H9 (cell line): ENCODE results near the gene PRX. TPM values are rescaled to one million over a fixed set of nuclear protein-coding genes. Genes with fewer than 3 reads are reported as not detected.
"Not testable (repeated sequence)": the region's sequence is repeated elsewhere in the genome, so short reads cannot be mapped to it uniquely, and the experiment has no call there.

Source experiments
- DNase-seq: peaks from one replicate; pipeline ENCODE4 v3.0.0-alpha.2; 2017
- H2AFZ ChIP-seq: one replicate; pipeline ENCODE4 v1.6.1; 2013; ENCODE audit warnings: mild to moderate bottlenecking, low read length, control low read depth, moderate library complexity
- H2AK5ac ChIP-seq: 2 replicates; pipeline ENCODE4 v1.6.1; 2013; ENCODE audit warnings: low read length, control low read depth, mixed read lengths; ENCODE audit not compliant: insufficient read length
- H2BK120ac ChIP-seq: one replicate; pipeline ENCODE4 v1.6.1; 2013; ENCODE audit warnings: low read depth, mild to moderate bottlenecking, low read length, control low read depth, inconsistent platforms; ENCODE audit not compliant: poor library complexity, severe bottlenecking
- H2BK12ac ChIP-seq: 2 replicates; pipeline ENCODE4 v1.6.1; 2013; ENCODE audit warnings: low read length, control low read depth, mixed read lengths, low read depth; ENCODE audit not compliant: insufficient read length
- H2BK15ac ChIP-seq: 2 replicates; pipeline ENCODE4 v1.6.1; 2013; ENCODE audit warnings: low read depth, low read length, control low read depth
- H2BK20ac ChIP-seq: one replicate; pipeline ENCODE4 v1.6.1; 2013; ENCODE audit warnings: low read depth, mild to moderate bottlenecking, low read length, control low read depth, inconsistent platforms; ENCODE audit not compliant: poor library complexity, severe bottlenecking
- H2BK5ac ChIP-seq: 2 replicates; pipeline ENCODE4 v1.6.1; 2013; ENCODE audit warnings: low read length, control low read depth, mixed read lengths; ENCODE audit not compliant: insufficient read length
- H3K14ac ChIP-seq: 2 replicates; pipeline ENCODE4 v1.6.1; 2013; ENCODE audit warnings: low read length, control low read depth; ENCODE audit not compliant: insufficient read depth
- H3K18ac ChIP-seq: 2 replicates; pipeline ENCODE4 v1.6.1; 2013; ENCODE audit warnings: low read depth, mild to moderate bottlenecking, mixed read lengths, low read length, control low read depth; ENCODE audit not compliant: insufficient read length
- H3K23ac ChIP-seq: 2 replicates; pipeline ENCODE4 v1.6.1; 2013; ENCODE audit warnings: low read length, control low read depth, mixed read lengths, low read depth; ENCODE audit not compliant: insufficient read length
- H3K23me2 ChIP-seq: 2 replicates; pipeline ENCODE4 v1.6.1; 2013; ENCODE audit warnings: low read depth, mild to moderate bottlenecking, mixed read lengths, low read length, control low read depth; ENCODE audit not compliant: insufficient read length, poor library complexity, severe bottlenecking
- H3K27ac ChIP-seq: 2 replicates; pipeline ENCODE4 v1.5.1; 2013; ENCODE audit warnings: low read length, control low read depth, mixed read lengths, low read depth; ENCODE audit not compliant: insufficient read length
- H3K27me3 ChIP-seq: 2 replicates; pipeline ENCODE4 v1.6.1; 2013; ENCODE audit warnings: low read length, control low read depth, inconsistent platforms; ENCODE audit not compliant: insufficient read depth
- H3K4ac ChIP-seq: 2 replicates; pipeline ENCODE4 v1.6.1; 2013; ENCODE audit warnings: low read depth, mild to moderate bottlenecking, control low read depth, inconsistent platforms, low read length, moderate library complexity
- H3K4me1 ChIP-seq: 2 replicates; pipeline ENCODE4 v1.6.1; 2013; ENCODE audit warnings: low read length, control low read depth, inconsistent platforms; ENCODE audit not compliant: insufficient read depth
- H3K4me2 ChIP-seq: 2 replicates; pipeline ENCODE4 v1.6.1; 2013; ENCODE audit warnings: low read length, control low read depth, mixed read lengths; ENCODE audit not compliant: insufficient read length, insufficient read depth
- H3K56ac ChIP-seq: 2 replicates; pipeline ENCODE4 v1.6.1; 2013; ENCODE audit warnings: low read depth, mild to moderate bottlenecking, mixed read lengths, low read length, control low read depth; ENCODE audit not compliant: insufficient read length
- H3K79me1 ChIP-seq: 2 replicates; pipeline ENCODE4 v1.6.1; 2013; ENCODE audit warnings: low read depth, mild to moderate bottlenecking, moderate library complexity, low read length, control low read depth, inconsistent platforms; ENCODE audit not compliant: insufficient read depth, poor library complexity, severe bottlenecking
- H3K79me2 ChIP-seq: 2 replicates; pipeline ENCODE4 v1.6.1; 2013; ENCODE audit warnings: low read length, control low read depth, inconsistent platforms; ENCODE audit not compliant: insufficient read depth
- H3K9ac ChIP-seq: 2 replicates; pipeline ENCODE4 v1.6.1; 2013; ENCODE audit warnings: low read length, control low read depth, mixed read lengths; ENCODE audit not compliant: insufficient read length; ENCODE audit errors: extremely low read depth
- H3K9me3 ChIP-seq: one replicate; pipeline ENCODE4 v1.6.1; 2013; ENCODE audit warnings: low read depth, low read length, inconsistent platforms; ENCODE audit not compliant: control insufficient read depth
- H3T11ph ChIP-seq: one replicate; pipeline ENCODE4 v1.6.1; 2013; ENCODE audit warnings: mild to moderate bottlenecking, low read length, control low read depth, inconsistent platforms
- H4K20me1 ChIP-seq: one replicate; pipeline ENCODE4 v1.6.1; 2013; ENCODE audit not compliant: control insufficient read depth, insufficient read length, insufficient read depth
- H4K5ac ChIP-seq: 2 replicates; pipeline ENCODE4 v1.6.1; 2013; ENCODE audit warnings: low read depth, mild to moderate bottlenecking, mixed read lengths, low read length, control low read depth; ENCODE audit not compliant: insufficient read length
- H4K8ac ChIP-seq: replicated peaks from 2 replicates; pipeline ENCODE4 v1.6.1; 2013; ENCODE audit warnings: low read length, control low read depth, mixed read lengths, low read depth; ENCODE audit not compliant: insufficient read length
- H4K91ac ChIP-seq: 2 replicates; pipeline ENCODE4 v1.6.1; 2013; ENCODE audit warnings: low read depth, mild to moderate bottlenecking, moderate library complexity, mixed read lengths, low read length, control low read depth; ENCODE audit not compliant: insufficient read length
- H3K27ac Mint-ChIP-seq, 3 experiments: 2 replicates in 2 of 3; 3 replicates in 1 of 3; pipeline ENCODE4 v1.8.0; 2020 to 2021; ENCODE audit warnings: mixed read lengths in 3 of 3, mild to moderate bottlenecking in 1 of 3, moderate library complexity in 1 of 3
- H3K27me3 Mint-ChIP-seq: 2 replicates; pipeline ENCODE4 v1.8.0; 2021; ENCODE audit warnings: low read depth, mild to moderate bottlenecking, moderate library complexity, mixed read lengths
- H3K36me3 Mint-ChIP-seq, 3 experiments: 2 replicates in 2 of 3; 3 replicates in 1 of 3; pipeline ENCODE4 v1.8.0; 2020 to 2021; ENCODE audit warnings: low read depth in 3 of 3, mixed read lengths in 3 of 3; ENCODE audit not compliant: insufficient read depth in 1 of 3
- H3K4me1 Mint-ChIP-seq, 2 experiments: 2 replicates each; pipeline ENCODE4 v1.8.0; 2020; ENCODE audit warnings: mixed read lengths in 2 of 2
- H3K4me3 Mint-ChIP-seq, 2 experiments: 2 replicates in 1 of 2; 3 replicates in 1 of 2; pipeline ENCODE4 v1.8.0; 2020 to 2021; ENCODE audit warnings: mild to moderate bottlenecking in 2 of 2, mixed read lengths in 2 of 2, moderate library complexity in 1 of 2
- H3K9me3 Mint-ChIP-seq, 2 experiments: 2 replicates in 1 of 2; 3 replicates in 1 of 2; pipeline ENCODE4 v1.8.0; 2020; ENCODE audit warnings: mild to moderate bottlenecking in 2 of 2, mixed read lengths in 2 of 2, moderate library complexity in 1 of 2
- WGBS: extraction: QIAGEN DNeasy Blood & Tissue Kit; methylation state at CpG from one replicate; pipeline ENCODE4 v1.1.7; 2013; ENCODE audit warnings: missing lambda C conversion rate, low lambda C conversion rate, mixed read lengths; ENCODE audit not compliant: insufficient read length; ENCODE audit errors: extremely low coverage; 5-methylcytosine and 5-hydroxymethylcytosine counted together
- total RNA-seq: library from RNA; stranded (reverse); gene quantifications from 2 replicates; pipeline ENCODE4 v1.2.1, GENCODE V29; 2021
- TF ChIP-seq, protein P1 (sequence below): fragments of 200-600 bp; sonication (generic); conservative IDR thresholded peaks from 3 replicates; pipeline ENCODE4 v1.8.0; 2021; ENCODE audit warnings: antibody characterized with exemption, mild to moderate bottlenecking

The PRX gene
- total RNA-seq, 1 experiment from 2014 or later: 4.0 TPM

DNA sequence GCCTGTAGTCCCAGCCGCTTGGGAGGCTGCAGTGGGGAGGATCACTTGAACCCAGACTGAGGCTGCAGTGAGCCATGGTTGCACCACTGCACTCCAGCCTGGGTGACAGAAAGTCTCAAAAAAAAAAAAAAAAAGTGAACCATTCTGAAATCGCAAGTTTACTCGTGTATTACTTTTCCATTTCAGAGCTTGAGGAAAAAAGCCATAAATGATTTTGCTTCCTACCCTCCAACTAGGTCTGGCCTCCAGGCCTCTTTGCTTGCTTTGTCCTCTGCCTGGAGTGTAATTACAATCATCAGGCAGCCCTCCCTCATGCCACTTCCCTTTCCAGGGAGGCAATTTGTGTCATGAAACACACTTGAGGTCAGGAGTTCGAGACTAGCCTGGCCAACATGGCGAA is 43.9 kb upstream of the PRX start:
- no peak overlapping the region for H4K5ac ChIP-seq
- no peak overlapping the region for H3K4me3 Mint-ChIP-seq
- H3K27me3 Mint-ChIP-seq: no peaks in the 10 kb centered on the region
- H3K27ac Mint-ChIP-seq: no peak overlapping the region; a peak in 1 of 7 replicates
- no peak overlapping the region for H3K18ac ChIP-seq
- no peak overlapping the region for H2BK15ac ChIP-seq
- H3K4me2 ChIP-seq: no peak overlapping the region
- no peaks in the 10 kb centered on the region for H3K23me2 ChIP-seq
- H3K36me3 Mint-ChIP-seq: no peaks in the 10 kb centered on the region; a peak in 2 of 7 replicates
- H3K9ac ChIP-seq: no peak overlapping the region
- H4K91ac ChIP-seq: no peak overlapping the region
- no peak overlapping the region for H3K27ac ChIP-seq
- no peaks in the 10 kb centered on the region for H3K79me2 ChIP-seq
- no peaks in the 10 kb centered on the region for H3K4me1 ChIP-seq
- H2BK5ac ChIP-seq: no peak overlapping the region
- no peak overlapping the region for H3K23ac ChIP-seq
- H2BK20ac ChIP-seq: no peak overlapping the region
- WGBS: no CpG with 5 or more reads among the region's 5 CpGs
- H3K9me3 Mint-ChIP-seq: no peaks in the 10 kb centered on the region; a peak in 1 of 5 replicates
- no peaks in the 10 kb centered on the region for H3K9me3 ChIP-seq
- H3K4me1 Mint-ChIP-seq: no peaks in the 10 kb centered on the region
- H2BK120ac ChIP-seq: no peak overlapping the region
- no peak overlapping the region for H3T11ph ChIP-seq
- no peaks in the 10 kb centered on the region for H3K27me3 ChIP-seq
- no peak overlapping the region for H2BK12ac ChIP-seq
- H3K14ac ChIP-seq: no peak overlapping the region
- H4K20me1 ChIP-seq: no peaks in the 10 kb centered on the region
- H4K8ac ChIP-seq: no peak overlapping the region
- DNase-seq: no peak
- no peak overlapping the region for H2AFZ ChIP-seq
- TF ChIP-seq, protein P1, sequence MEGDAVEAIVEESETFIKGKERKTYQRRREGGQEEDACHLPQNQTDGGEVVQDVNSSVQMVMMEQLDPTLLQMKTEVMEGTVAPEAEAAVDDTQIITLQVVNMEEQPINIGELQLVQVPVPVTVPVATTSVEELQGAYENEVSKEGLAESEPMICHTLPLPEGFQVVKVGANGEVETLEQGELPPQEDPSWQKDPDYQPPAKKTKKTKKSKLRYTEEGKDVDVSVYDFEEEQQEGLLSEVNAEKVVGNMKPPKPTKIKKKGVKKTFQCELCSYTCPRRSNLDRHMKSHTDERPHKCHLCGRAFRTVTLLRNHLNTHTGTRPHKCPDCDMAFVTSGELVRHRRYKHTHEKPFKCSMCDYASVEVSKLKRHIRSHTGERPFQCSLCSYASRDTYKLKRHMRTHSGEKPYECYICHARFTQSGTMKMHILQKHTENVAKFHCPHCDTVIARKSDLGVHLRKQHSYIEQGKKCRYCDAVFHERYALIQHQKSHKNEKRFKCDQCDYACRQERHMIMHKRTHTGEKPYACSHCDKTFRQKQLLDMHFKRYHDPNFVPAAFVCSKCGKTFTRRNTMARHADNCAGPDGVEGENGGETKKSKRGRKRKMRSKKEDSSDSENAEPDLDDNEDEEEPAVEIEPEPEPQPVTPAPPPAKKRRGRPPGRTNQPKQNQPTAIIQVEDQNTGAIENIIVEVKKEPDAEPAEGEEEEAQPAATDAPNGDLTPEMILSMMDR: no peak
- no peak overlapping the region for H2AK5ac ChIP-seq
- no peak overlapping the region for H3K56ac ChIP-seq
- no peaks in the 10 kb centered on the region for H3K79me1 ChIP-seq
- H3K4ac ChIP-seq: no peak overlapping the region

DNA sequence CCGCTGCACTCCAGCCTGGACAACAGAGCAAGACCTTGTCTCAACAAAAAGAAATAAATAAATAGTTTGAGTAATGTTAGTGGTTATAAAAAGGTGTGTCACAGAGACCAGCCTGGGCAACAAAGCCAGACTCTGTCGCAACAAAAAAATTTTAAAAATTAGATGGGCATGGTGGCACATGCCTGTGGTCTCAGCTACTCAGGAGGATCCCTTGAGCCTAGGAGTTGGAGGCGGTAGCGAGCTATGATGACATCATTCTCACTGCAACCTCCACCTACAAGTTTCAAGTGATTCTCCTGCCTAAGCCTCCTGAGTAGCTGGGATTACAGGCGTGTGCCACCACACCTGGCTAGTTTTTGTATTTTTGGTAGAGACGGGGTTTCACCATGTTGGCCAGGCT is 40.8 kb upstream of the PRX start:
- peak overlapping the region in 1 of 3 experiments; percentile 18; a peak in 1 of 7 replicates for H3K27ac Mint-ChIP-seq

More for the DNA sequence above, 40.8 kb upstream of the PRX start:
- H3K4me1 ChIP-seq, H3K9me3 Mint-ChIP-seq, H3K56ac ChIP-seq, H3K9me3 ChIP-seq, H3K4ac ChIP-seq, H4K8ac ChIP-seq, H2BK12ac ChIP-seq, H3T11ph ChIP-seq, H3K27me3 Mint-ChIP-seq, H4K91ac ChIP-seq, H3K23ac ChIP-seq, H3K9ac ChIP-seq, DNase-seq, H4K20me1 ChIP-seq, H3K4me3 Mint-ChIP-seq, H4K5ac ChIP-seq, H3K79me1 ChIP-seq, H3K14ac ChIP-seq, H3K23me2 ChIP-seq, H3K27ac ChIP-seq, H2BK5ac ChIP-seq, H2AFZ ChIP-seq, H2BK120ac ChIP-seq, H3K4me1 Mint-ChIP-seq, H3K79me2 ChIP-seq, H2AK5ac ChIP-seq, H3K27me3 ChIP-seq, H2BK20ac ChIP-seq, H3K4me2 ChIP-seq, H2BK15ac ChIP-seq, H3K18ac ChIP-seq: not testable (repeated sequence)
- no CpG with 5 or more reads among the region's 6 CpGs for WGBS
- peaks cover 0 to 11% (median 4%) of the 10 kb centered on the region in 3 experiments; a peak in 5 of 7 replicates for H3K36me3 Mint-ChIP-seq
